GM23248 (cell line): ENCODE data around the gene NIP7.

Source experiments
- EZH2 ChIP-seq: fragments of 200-600 bp; sonication (generic); IDR thresholded peaks from 2 replicates; pipeline ENCODE4 v1.6.1; 2018; ENCODE audit warnings: antibody characterized with exemption, mild to moderate bottlenecking; ENCODE audit not compliant: insufficient read depth, poor library complexity, severe bottlenecking
- EZH2phosphoT487 ChIP-seq: fragments of 200-600 bp; sonication (generic); IDR thresholded peaks from 2 replicates; pipeline ENCODE4 v1.6.1; 2018; ENCODE audit warnings: antibody characterized with exemption, moderate library complexity, mild to moderate bottlenecking, low read depth; ENCODE audit not compliant: insufficient read depth

DNA sequence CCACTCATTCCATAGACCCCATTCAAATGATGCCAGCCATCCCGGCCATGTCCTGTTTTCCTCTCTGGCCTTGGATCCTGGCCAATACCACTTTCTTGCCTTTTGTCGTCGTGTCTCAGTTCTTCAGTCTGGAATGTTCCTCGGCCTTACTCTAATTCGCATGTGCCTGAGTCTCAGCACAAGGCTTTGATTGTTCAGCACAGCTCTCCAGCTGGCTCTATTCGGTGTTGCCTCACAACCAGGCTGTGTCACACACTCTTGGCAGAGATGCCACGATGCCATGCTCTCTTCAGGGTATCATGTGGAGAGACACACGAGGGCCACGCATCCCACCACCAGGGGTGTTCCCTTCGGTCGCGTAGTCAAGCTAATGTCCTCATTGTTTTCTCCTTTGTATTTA lies 30.3 kb upstream of the NIP7 start:
- TF ChIP-seq EZH2phosphoT487 (no peak), EZH2 (no peak)
